Activated CD4-positive, alpha-beta T cell treated with anti-CD3 and anti-CD28 coated beads for 1 hour (primary cell): ENCODE results near the gene DEFB131B.
"Not testable (repeated sequence)": the region's sequence is repeated elsewhere in the genome, so short reads cannot be mapped to it uniquely, and the experiment has no call there.

Experiments
- DNase-seq: peaks from one replicate; pipeline ENCODE4 v3.0.0-alpha.2; 2020

The DEFB131B gene

DNA sequence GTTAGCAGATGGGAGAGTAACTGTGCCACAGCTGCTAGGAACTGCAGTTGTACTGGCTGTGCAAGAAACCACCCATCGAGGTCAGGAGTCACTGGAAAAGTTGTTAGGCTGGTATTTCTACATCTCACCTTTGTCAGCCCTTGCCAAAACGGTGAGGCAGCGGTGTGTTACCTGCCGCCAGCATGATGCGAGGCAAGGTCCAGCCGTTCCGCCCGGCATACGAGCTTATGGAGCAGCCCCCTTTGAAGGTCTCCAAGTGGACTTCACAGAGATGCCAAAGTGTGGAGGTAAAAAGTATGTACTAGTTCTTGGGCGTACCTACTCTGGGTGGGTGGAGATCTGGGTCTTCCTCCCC is 33.7 kb downstream of the DEFB131B start:
- not testable (repeated sequence) for DNase-seq

DNA sequence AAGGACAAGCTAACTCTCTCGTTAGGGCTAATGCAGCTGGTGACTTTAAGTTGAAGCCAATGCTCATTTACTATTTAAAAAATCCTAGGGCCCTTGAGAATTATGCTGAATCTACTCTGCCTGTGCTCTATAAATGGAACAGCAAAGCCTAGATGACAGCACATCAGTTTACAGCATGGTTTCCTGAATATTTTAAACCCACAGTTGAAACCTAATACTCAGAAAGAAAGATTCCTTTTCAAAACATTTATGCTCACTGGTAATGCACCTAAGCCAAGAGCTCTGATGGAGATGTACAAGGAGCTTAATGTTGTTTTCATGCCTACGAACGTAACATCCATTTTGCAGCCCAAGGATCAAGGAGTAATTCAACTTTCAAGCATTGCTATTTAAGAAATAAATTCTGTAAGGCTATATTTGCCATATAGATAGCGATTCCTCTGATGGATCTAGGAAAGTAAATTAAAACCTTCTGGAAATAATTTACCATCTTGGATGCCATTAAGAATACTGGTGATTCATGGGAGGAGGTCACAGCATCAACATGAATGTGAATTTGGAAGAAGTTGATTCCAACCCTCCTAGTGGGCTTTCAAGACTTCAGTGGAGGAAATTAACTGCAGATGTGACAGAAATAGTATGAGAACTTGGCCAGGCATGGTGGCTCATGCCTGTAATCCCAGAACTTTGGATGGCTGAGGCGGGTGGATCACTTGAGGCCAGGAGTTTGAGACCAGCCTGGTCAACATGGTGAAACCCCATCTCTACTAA is 35.7 kb downstream of the DEFB131B start:
- no peak for DNase-seq

DNA sequence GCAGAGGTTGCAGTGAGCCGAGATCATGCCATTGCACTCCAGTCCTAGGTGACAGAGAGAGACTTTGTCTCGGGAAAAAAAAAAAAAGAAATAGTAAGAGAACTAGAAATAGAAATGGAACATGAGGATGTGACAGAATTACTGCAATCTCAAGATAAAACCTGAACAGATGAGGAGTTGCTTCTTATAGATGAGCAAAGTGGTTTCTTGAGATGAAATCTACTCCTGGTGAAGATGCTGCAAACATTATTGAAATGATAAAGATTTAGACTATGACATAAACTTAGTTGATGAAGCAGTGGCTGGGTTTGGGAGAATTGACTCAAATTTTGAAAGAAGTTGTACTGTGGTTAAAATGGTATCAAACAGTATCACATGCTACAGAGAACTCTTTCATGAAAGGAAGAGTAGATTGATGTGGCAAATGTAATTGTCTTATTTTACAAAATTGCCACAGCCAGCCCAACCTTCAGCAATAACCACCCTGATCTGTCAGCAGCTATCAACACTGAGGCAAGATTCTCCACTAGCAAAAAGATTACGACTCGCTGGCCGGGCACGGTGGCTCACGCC is 36.5 kb downstream of the DEFB131B start:
- DNase-seq: no peak

DNA sequence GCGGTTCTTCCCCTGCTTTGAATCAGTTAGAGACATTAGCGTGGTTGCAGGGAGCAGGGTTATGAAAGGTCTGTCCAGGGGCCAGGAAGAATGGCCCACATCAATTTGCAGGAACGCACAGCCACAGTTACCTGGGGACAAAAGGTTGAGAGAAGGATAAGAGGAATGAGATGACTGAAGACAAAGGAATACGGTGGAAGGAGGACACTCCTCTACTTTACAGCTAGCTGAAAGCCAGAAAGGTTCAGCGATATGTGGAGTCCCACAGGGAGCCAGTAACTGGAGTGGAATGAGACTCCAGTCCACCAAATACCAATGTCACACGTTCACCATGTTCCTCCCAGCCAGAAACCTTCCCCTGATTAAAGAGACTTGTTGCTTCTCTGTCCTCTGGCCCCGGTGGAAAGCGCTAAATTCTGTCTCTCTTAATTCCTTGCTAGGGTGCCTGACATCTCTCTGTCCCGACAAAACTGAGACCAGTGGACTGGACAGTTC is 39.4 kb downstream of the DEFB131B start:
- no peak for DNase-seq

DNA sequence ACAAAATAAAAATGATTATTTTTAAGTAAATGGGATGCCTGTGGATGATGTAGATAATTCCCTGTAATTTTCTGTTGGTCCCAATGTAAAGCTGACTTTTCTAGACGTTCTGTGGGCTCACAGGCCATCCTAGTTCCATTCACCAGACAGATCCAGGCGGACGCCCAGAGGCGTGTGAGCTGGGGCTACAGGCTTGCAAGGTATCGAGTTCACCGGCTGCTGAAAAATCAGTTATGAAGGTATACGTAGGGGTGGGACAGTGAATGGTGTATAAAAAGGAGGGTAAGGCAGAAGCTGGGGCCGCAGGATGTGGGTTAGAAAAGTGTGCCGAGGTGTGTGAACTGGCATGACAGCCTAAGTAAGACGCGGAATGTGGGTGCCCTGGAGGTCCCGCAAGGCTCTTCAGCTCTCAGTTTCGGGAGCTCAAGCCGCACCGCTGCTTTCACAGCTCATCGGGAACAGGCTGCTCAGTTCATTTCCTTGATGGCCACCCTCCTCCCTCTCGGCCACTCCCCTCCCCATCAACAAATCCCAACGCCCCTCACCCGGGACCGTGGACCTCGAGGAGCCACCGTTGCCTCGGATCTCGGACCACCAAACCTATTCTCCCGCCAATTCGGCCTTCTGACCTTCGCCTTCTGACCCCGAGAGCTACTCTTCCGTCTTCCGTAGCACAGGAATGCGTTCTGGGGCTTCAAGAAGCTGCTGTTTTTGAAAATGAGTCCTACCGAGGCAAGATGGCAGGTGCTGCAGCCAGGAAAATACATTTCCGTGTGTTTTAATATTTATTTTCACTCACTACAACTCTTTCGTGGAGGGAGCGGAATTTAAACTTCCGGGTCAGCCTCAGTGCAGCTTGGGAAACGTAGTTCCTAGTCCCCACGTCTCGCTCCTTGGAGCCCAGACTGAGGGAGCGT is 49.8 kb downstream of the DEFB131B start, which contains the start of gene XNDC1N:
Gene XNDC1N (minus strand): TSS at position 775 of the 917 bp plus-strand sequence. CDS start 5,241 bp downstream, outside the sequence.
- no peak for DNase-seq

DNA sequence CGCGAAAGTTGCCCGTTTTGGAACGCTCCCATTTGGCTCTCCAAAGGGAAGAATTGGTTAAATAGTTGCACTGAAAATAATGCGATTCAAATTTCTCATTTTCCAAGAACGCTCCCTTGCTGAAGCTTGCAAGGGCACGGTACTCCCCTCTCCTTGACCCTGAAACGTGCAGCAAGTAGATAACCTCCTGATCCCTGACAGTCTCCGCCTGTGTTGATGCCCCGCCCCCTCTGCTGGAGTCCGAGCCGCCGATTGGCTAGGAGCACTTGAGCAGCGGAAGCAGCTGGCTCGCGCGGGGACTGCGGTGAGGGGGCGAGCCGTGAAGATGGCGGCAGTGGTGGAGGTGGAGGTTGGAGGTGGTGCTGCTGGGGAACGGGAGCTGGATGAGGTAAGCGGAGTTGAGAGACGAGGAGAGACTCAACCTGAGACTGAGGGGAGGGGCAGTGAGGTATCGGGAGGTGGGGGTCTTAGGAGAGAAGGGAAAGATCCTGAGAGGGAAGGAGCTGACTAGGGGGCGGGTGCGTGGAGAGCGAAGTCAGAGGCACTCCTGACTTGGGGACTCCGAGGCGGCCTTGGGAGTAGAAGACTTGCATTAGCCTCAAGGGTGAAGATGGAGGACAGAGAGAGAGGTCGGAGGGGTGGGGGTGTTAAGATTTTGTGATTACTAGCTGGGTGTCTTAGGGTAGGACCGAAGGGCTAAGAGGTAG is 50.6 kb downstream of the DEFB131B start, which contains the start of gene RNF121:
Gene RNF121 (plus strand): TSS at position 310 of the 707 bp plus-strand sequence. CDS start 16 bp downstream, at position 326.
- DNase-seq: peak; percentile 95

DNA sequence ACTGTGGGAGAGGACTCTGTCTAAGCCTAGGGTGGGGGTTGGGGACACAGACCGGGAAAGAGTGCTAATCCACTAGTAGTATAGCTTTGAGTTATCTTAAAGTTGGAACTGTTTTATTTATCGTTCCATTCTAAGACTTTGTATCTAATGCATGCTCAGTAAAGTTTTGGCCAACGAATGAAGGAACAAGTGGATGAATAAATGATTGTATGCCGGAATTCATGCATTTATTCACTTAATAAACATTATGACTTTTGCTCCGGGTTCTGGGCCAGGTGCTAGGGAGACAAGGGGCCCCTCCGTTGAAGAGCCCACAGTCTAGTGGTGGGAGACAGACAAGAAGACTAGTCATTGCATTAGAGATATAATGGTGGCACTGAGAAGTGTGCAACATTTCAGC is 51.2 kb downstream of the DEFB131B start:
- DNase-seq: no peak

DNA sequence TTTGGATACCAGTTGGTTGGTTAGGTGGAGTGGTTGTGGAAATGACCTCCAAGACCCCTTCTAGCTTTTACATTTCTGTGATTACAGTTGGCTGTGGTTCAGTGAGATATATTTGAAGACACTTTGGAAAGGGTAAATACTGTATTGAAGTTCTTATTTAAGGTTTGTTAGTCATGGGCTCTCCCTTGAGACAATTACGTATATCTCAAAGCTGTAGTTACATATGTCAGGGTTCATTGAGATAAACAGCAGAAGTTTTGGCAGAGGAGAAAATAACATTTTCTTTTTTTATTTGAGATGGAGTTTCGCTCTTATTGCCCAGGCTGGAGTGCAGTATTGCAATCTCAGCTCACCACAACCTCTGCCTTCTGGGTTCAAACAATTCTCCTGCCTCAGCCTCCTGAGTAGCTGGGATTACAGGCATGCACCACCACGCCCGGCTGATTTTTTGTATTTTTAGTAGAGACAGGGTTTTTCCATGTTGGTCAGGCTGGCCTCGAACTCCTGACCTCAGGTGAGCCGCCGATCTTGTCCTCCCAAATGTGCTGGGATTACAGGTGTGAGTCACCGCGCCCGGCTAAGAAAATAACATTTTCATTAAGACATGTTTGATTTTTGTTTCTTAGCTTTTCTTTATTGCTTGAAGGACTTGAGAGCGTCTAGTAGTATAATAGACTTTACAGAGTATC is 52.4 kb downstream of the DEFB131B start:
- no peak for DNase-seq

DNA sequence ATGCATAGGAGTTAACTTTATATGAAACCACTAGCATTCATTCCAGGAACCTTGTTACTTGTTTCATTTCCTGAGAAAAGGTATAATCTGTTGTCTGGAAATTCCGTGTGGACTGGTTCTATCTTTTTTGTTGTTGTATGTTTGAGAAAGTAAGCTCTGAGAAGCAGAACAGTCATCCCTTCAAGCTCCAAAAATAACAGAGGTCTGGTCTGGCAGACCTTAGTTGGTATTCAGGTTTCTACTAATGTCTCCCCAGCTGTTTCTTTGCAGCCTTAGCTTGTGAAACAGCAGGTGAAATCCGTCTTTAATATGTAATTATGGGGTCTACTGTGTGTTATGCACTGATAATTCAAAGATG is 53.0 kb downstream of the DEFB131B start:
- DNase-seq: no peak

DNA sequence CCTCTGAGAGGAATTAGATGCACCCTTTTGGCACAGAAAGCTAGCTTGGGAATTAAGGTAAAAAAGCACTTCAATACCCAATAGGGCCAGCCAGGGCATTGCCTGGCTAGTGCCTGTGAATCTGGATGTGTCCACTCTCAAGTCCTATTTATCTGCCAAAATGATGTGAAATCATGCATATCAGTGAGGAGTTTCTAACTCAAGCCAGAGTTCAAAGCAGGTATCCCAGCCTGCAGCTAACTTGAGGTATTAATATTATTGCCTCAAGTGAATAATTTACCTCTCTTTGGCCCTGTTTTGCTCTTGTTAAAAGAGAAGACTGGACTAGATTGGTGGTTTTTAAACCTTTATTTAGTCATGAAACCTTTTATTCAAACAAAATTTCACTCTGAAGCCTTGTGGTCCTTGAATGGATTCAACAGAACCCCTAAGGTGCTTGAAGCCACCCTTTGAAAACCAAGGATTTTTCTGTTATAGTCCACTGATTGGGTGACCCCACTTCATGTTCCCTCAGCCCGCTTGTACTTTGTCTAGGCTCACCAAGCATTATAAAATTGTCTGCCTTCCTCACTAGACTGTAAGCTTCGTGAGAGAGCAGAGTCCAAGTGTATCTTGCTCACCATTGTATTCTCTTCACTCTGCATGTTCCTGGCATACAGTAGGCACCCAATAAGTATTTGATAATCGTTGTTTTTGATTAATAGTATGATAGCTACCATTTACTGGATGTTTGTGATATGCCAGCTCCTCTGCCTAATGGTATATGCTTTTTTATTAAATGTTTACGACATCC is 55.1 kb downstream of the DEFB131B start:
- no peak for DNase-seq
